ENCODE measurements around the gene SYNPO.

Gene SYNPO

DNA sequence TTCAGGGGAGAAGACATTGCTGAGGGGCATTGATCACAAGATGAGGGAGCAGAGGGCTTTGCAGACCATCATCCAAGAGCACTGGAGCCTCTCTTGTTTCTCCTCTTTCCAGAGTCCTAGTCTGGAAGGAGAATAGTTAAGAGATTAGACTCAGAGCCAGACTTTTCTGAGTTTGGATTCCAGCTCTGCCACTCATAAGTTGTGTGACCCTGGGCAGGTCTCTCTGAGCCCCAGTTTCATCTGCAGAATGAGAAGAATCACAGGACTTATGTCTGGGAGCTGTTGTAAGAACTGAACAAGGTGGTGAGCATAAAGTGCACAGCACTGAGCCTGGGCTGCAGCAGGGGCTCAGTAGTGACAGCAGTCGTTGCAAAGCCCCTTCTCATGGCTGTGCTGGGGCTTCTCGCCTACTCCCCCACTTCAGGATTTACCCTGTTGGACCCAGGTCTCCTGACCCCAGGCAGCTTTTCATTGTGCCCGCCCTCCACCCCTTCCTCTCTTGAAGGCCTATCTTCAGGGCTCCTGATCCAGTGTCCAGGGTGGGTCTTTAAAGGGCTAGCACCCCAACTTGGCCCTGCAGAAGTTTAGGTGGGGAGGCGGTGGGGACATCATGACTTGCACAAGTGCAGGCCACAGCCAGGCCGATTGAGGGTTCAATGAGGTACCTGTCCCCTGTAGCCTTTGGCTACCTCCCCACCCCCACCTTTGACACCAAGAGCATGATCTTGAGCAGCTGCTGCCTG is 1.5 kb downstream of the SYNPO start:
- DNase-seq (ENCODE audit: low spot score): no peak

DNA sequence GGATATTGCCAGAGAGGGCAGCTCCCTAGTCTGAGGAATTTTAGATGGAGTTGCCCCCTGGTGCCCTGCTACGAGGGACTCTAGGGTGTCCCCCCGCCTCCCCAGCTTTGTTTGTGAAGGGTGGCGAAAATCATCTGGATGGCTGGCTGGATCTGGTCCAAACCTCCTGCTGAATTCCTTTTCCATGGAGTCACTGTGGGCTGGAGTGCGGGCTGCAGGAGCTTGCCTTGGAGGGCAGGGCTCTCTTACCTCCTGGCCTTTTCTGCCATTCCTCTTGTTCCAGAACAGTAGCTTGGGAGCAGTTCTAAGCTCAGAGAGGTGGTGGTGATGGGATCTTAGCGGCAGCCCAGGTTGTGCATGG is 2.1 kb downstream of the SYNPO start:
- DNase-seq (ENCODE audit: low spot score): peak; percentile 75

DNA sequence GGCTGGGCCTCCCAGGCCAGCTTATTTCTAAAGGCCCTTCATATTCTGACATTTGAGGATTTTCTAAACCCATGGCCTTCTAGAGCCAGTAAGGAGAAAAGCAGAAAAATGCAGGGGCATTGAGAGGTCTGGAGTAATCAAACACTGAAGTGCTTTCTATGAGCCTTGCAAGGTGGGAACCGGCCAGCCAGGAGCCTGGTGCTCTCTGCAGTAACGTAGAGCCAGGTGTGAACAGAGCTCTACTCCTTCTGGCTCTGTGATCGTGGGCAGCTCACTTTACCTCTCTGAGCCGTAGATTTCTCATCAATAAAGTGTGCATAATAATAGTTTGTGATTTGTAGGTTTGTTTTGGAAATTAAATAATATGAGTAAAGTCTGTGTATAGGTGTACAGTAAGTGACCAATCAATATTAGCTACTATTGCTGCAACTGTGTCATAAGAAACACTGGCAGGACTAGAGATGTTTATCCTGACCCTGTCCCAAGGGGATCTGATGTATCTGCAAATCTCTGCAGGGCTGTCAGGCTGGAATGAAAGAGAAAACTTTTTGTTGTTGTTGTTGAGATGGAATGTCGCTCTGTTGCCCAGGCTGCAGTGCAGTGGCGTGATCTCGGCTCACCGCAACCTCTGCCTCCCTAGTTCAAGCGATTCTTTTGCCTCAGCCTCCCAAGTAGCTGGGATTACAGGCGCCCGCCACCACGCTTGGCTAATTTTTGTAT is 2.7 kb downstream of the SYNPO start:
- no peak for DNase-seq (ENCODE audit: low spot score)

DNA sequence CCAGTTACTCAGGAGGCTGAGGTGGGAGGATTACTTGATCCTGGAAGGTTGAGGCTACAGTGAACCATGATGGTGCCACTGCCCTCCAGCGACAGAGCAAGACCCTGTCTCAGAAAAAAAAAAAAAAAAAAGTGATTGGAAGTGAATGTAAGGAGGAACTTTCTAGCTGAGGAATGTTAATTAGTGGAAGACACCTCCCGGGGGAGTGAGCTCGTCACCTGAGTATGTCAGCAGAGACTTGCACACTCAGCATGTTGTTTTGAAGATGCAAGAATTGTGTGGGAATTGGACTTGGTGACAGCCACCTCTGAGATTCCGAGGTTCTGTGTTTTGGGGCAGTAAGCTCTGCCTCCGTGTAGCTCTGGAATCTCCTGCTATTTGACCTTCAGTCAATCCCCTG is 3.6 kb downstream of the SYNPO start:
- DNase-seq (ENCODE audit: low spot score): no peak

DNA sequence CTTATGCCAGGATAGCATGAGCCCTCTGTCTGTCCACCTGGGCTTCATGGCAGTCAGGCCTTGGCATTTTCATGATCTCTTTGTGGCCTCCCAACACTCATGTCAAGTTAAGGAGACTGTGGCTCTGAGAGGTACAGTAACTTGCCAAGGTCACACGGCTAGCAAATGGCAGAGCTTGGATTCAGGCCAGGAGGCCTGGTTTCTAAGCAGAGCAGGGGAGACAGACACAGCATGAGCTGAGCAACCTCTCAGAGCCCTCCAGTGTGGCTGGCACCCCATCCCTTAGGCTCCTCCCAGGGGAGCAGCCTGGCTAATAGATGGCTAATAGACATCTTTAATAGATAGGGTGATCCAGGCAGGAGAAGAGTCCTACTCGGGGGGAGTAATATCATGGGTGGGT is 4.1 kb downstream of the SYNPO start:
- no peak for DNase-seq (ENCODE audit: low spot score)

DNA sequence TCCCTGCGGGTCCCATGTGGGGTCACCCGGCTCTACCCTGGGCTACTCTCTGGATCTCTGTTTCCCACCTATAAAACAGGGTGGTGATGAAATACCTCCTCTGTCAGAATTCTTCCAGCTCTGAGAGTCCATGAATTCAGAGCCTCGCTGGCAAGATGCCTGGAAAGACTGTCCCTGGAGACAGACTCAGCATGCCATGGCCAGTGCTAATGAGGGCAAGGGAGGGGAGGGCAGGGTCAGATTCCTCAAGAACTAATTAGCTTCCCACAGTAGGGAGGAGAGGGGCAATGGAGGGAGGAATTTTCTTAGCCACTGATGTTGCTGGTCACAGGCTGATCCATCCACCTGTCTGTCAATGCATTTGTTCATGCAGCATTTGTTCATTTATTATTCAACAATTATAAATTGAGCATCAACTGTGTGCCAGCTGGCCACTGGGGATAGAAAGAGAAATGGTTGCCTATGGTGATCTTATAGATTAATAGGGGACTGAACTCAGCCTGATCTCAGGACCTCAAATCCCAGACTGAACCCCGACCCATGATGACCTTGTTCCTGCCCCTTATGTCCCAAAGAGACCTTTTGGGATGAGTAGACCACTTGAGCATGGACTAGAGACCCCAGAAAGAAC is 4.7 kb downstream of the SYNPO start:
- DNase-seq (ENCODE audit: low spot score): no peak

DNA sequence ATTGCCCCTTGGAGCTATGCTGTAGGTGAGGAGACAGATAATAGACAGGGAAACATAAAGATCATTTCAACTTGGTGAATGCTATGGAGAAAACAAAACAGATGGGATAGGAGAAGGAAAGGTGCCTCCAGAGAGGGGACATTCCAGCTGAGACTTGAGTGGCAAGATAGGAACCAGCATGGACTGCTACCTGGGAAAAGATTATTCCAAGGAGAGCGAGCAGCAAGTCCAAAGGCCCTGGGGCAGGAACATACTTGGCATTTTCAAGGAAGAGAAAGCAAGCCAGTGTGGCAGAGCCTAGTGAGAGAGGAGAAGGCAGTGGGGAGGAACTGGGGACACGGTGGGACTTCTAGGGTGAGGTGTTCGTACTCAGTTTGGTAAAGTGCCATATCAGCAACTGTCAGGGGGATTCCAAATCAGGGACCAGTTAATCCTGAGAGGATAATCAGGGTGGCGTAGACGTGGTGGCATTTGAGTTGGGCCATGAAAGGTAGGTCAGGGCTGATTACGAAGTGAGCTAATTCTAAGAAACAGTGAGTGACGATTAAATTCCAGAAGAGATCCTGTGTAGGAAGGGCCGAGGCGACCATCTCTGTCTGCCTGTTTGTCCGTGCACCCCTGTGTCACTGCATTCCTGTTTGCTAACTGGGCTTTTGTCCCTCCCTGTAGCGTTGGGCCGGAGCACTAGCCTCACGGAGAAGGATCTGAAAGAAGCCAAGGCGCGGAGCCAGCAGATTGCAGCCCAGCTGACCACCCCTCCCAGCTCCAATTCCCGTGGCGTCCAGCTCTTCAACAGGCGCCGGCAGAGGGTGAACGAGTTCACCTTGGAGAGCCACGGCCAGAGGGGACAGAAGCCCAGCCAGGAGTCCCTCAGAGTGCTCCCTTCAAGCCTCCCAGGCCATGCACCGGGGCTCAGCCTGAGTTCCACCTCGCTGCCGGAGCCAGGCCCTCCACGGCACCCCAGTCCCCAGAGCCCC is 7.1 kb downstream of the SYNPO start:
- DNase-seq (ENCODE audit: low spot score): no peak

DNA sequence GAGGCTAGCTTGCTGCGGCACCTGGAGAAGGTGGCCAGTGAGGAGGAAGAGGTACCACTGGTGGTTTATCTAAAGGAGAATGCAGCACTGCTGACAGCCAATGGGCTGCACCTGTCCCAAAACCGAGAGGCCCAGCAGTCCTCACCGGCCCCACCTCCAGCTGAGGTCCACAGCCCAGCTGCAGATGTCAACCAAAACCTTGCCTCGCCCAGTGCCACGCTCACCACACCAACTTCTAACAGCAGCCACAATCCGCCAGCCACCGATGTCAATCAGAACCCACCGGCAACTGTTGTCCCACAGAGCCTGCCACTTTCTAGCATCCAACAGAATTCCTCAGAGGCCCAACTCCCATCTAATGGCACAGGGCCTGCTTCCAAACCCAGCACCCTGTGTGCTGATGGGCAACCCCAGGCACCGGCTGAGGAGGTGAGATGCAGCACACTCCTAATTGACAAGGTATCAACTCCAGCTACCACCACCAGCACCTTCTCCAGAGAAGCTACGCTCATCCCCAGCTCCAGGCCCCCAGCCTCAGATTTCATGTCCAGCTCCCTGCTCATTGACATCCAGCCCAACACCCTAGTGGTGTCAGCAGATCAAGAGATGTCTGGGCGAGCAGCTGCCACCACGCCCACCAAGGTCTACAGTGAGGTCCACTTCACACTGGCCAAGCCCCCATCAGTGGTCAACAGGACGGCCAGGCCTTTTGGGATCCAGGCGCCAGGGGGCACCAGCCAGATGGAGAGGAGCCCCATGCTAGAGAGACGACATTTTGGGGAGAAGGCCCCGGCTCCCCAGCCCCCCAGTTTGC is 8.0 kb downstream of the SYNPO start:
- DNase-seq (ENCODE audit: low spot score): no peak

DNA sequence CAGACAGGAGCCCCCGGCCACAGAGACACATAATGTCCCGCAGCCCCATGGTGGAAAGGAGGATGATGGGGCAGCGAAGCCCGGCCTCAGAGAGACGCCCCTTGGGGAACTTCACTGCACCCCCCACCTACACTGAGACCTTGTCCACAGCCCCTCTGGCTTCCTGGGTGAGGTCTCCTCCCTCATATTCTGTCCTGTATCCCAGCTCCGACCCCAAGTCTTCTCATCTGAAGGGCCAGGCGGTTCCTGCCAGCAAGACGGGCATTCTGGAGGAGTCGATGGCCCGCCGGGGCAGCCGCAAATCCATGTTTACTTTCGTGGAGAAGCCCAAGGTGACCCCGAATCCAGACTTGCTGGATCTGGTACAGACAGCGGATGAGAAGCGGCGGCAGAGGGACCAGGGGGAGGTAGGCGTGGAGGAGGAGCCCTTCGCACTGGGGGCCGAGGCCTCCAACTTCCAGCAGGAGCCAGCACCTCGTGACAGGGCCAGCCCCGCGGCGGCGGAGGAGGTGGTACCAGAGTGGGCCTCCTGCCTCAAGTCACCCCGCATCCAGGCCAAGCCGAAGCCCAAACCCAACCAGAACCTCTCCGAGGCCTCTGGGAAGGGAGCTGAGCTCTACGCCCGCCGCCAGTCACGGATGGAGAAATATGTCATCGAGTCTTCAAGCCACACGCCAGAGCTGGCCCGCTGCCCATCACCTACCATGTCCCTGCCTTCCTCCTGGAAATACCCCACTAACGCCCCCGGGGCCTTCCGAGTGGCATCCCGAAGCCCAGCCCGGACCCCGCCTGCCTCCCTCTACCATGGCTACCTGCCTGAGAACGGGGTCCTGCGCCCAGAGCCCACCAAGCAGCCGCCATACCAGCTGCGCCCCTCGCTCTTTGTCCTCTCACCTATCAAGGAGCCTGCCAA is 8.9 kb downstream of the SYNPO start:
- DNase-seq (ENCODE audit: low spot score): no peak

DNA sequence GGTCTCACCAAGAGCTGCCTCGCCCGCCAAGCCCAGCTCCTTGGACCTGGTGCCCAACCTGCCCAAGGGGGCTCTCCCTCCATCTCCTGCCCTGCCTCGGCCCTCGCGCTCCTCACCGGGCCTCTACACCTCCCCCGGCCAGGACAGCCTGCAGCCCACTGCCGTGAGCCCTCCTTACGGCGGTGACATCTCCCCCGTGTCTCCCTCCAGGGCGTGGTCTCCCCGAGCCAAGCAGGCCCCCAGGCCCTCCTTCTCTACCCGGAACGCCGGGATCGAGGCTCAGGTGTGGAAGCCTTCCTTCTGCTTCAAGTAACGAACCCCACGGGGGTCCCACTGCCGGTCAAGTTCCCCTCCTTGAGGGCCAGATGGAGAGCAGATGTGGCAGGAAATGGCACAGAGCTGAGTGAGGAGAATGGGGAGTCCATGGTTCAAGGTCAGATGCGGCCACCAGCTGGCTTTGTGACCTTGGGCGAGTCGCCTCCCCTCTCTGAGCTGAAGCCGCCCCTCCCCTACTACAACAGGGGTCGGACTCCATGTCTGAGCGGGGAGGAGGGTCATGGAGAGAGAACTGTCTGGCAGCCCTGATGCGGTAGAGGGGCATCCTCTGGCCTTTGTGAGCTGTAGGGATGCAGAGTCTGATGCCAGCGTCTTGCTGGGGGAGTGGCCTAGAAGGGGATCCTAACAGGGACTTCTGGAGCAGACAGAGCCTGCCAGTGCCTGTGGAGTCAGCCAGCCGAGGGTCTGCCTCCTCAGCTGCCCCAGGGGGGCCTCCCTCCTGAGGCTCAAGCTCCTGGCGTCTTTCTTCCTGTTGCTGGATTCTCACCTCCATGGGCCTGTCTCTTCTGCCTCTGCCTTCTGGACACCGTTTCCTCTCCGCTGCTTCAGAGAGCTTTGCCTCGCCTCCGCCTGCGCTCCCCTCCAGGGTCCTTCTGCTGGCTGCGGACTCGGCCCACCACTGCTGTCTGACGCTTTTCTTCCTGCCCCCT is 9.9 kb downstream of the SYNPO start:
- DNase-seq (ENCODE audit: low spot score): no peak

DNA sequence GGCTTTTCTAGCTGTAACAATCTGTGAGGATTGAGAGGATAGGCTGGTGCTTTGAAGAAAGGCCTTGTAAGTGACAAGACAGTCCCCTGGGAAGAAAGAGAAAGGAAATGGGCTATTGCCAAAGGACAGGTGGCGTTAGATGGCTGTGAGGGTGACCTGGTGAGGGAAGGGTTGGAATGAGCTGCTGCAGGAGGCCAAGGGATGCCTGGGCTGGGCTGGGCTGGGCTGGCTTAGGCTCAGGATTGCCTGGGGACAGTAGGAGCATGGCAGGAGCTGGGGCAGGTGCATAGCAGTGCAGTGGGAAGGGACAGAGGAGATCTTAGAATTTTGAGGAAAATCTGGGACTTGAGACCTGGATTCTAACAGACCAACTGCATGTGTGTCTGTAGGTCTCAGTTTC is 10.9 kb downstream of the SYNPO start:
- DNase-seq (ENCODE audit: low spot score): no peak

DNA sequence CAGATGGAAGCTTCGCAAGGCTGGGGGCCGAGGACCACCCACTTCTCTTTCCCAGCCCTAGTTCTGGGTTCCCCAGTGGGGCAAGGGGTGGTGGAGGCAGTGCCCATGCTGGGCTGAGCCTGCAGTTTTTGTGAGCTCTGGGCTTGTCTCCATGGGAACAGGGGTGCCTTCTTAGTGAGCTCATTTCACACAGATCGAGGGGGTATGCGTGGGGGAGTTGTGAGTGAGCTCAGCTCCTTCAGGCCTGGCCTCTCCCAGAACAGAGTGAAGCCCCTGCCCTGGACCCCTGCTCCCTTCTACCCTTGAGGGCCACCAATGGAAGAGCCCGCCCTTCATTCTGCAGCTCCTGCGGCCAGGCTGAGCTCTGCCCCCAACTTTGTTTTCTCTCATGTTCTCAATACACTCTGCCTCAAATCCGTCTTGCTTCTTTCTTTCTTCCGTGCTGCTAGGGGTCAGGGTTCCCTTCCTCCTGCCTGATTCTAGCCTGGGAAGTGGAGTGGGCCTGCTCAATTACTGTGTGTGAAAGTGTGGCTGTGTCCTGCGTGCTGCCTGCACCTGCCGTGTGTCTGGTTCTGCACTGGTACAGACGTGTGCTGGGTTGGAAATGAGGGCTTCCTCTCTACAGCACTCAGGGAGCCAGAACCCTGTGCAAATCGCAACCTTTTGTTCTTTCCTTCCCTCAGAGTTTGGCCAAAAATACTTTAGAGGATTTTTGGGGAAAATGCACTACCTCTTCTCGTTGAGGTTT is 11.6 kb downstream of the SYNPO start:
- DNase-seq (ENCODE audit: low spot score): no peak

DNA sequence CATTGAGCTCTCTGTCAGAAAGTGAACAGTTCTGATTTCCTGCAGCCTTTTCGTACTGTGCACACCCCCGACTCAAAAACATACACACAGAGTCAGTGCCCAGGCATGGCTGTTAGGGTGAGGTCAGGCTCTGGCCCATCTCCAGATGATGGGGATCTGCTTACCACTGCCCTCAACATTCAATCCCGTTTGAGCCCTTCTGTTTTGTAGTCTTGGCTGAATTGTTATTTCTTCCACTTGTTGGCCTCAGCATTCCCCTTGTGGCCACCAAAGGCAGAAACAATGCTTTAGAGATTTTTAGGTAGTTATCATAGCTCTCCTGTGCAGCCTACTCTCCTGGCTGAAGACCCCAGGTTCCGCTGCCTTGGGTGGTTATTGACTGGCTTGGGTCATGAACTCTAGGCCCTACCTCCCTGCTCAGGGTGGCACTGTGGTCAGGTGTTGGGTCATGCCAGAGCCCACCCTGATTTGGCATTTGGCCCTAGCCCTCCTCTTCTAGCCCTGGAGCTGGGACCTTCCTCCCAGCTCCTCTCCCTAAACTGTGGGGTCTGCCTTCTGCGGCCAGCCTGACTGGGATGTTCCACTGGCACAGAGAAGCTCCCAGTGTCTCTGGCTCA is 12.8 kb downstream of the SYNPO start:
- no peak for DNase-seq (ENCODE audit: low spot score)

DNA sequence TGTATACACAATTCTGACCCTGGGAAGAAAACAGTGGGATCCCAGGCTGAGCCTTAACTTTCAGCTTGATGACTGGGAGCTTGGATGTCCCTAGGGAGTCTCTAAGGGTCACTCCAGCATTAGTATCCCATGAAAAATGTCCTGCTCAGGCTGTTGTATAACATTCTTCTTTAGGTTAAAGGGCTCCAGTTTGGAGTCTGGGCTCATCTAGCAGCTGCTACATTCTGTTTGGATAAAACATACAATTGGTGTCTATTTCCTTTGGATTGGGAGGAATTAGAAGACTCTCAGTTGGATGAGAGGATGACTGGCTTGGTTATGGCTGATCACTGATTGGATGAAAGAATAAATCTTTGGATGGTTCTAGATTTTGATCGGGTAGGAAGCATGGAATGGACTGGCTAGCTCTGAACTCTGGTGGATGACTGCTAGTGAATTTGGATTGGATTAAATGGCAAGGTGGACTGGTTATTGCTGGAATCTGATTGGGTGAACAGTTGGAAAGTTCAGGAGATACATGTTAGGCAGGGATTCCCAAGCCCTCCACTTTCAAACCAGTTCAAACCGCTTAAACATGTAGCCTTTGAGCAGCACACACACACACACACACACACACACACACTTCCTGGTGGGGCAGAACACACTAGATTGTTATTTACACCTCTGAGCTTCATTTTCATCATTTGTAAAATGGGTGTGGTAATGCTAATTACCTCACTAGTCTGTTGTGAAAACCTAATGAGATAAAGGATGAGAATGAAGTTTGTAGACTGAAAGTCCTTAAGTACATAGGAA is 13.5 kb downstream of the SYNPO start:
- no peak for DNase-seq (ENCODE audit: low spot score)

DNA sequence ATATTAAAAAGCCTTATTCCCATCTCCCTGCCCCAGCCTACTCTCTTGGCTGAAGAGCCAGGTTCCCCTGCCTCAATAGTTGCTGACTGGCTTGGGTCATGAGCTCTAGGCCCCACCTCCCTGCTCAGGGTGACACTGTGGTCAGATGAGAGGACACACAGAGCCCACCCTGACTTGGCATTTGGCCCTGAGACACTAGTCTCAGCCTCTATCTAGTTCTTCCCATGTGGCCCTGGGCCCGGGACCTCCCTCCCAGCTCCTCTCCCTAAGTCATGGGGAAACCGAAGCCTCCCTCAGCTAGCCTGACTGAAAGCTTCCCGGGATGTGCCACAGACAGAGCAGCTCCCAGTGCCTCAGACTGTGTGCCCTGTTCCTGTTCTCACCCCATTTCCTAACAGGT is 14.8 kb downstream of the SYNPO start:
- DNase-seq (ENCODE audit: low spot score): no peak

DNA sequence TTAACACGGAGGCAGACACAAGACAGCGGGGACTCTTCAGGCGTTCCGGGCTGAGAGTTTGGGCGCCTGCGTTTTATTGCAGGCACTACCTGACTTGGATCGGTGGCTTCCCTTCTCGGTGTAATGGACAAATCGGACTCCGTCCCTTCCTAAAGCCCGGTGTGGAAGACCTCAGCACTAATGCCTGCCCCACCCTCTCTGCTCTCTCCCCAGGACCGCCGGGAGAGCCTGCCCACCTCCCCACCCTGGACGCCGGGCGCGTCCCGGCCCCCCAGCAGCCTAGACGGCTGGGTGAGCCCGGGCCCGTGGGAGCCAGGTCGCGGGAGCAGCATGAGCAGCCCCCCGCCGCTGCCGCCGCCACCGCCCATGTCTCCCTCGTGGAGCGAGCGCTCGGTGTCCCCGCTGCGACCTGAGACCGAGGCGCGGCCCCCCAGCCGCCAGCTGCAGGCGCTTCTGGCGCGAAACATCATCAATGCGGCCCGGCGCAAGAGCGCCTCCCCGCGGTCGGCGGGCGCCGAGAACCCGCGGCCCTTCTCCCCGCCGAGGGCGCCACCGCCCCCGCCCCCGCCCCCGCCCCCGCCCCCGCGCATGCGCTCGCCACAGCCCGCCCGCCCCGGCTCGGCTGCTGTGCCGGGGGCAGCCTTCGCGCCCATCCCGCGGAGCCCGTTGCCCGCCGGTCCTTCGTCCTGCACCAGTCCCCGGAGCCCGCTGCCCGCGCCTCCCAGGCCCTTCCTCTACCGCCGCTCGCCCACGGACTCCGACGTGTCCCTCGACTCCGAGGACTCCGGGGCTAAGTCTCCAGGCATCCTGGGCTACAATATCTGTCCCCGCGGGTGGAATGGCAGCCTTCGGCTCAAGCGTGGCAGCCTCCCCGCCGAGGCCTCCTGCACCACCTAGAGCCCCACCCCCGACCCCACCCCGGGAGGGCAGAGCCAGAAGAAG is 16.0 kb downstream of the SYNPO start:
- no peak for DNase-seq (ENCODE audit: low spot score)

Data from kidney capillary endothelial cell (primary cell).